NCI-H345 treated with DMSO at 0.1 percent for 48 hours (cell line): Measurements from ENCODE around the gene TJP1.
"Not testable (repeated sequence)": the region's sequence is repeated elsewhere in the genome, so short reads cannot be mapped to it uniquely, and the experiment has no call there.

Experiments
- DNase-seq: peaks from one replicate; lab custom pipeline; 2025; ENCODE audit not compliant: unreplicated experiment; lab: John Stamatoyannopoulos, UW

The TJP1 gene

DNA sequence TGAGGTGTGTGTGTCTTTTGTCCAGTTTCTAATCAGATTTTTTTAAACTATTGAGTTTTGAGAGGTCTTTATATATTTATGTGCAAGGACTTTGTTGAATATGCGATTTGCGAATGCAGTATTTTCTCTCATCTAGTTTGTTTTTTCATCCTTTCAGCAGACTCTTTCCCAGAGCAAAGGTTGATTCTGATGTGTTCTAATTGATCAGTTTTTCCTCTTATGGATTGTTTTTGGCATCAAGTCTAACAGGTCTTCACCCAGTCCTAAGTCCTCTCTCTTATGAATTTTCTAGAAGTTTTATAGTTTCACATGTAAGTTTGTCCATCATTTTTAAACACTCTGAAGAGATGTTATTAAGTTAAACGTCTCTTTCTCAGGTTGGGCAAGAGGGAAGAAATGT, 17.8 kb upstream of the TJP1 start:
- DNase-seq, result no peak

DNA sequence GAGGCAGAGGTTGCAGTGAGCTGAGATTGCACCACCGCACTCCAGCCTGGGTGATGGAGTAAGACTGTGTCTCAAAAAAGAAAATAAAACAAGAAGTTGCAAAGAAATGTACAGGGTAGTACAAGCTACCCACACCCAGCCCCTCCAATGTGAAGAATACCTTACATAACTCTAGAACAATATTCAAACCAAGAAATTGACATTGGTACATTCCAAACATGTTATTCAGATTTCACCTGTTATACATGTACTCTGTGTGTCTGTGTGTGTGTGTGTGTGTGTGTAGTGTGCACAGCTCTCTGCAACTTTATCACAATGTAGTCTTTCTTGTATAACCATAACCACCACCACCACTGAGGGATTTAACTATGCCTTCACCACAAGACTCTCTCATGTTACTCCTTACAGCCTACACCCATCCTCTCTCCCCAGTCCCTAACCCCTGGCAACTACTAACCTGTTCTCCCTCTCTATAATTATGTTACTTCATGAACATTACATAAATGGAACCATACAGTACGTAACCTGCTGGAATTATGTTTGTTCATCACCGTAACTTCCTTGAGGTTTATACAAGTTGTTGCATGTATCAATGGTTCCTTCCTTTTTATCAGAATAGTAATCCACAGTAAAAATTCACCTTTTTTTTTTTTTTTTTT, 16.2 kb upstream of the TJP1 start:
- DNase-seq, result no peak

DNA sequence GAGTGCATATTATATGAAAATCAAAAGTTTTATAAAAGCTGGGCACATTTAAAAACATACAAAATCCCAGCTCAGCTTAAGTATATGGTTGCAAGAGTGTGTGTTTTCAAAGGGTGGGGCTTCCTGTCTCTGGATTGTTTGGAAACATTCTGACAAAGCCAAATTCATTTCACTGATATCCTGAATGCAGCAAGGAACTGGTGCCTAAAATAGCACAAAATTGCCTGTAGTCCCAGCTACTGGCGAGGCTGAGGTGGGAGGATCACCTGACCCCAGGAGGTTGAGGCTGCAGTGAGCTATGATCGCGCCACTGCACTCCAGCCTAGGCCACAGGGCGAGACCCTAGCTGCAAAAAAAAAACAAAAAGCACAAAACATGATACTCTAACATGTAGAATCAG, 13.0 kb upstream of the TJP1 start:
- no peak for DNase-seq

DNA sequence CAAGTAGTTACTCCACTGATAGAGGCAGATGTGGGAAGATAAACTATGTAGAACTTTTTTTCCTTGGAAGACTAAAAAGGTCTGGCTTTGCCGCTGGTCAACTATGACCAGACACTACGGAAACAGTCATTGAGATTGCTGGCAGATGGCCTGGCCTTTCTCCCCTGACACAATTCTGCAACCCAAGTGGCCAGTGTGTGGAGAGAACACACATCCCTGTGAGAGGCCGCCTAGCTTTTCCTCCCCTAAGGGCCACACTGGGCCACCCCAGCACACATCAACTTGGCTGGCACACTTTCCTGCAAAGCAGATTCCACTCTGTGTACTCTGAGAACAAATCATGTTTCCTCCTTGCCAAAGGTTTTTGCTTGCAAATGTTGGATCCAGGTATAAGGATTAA, 10.4 kb upstream of the TJP1 start:
- DNase-seq, result no peak

DNA sequence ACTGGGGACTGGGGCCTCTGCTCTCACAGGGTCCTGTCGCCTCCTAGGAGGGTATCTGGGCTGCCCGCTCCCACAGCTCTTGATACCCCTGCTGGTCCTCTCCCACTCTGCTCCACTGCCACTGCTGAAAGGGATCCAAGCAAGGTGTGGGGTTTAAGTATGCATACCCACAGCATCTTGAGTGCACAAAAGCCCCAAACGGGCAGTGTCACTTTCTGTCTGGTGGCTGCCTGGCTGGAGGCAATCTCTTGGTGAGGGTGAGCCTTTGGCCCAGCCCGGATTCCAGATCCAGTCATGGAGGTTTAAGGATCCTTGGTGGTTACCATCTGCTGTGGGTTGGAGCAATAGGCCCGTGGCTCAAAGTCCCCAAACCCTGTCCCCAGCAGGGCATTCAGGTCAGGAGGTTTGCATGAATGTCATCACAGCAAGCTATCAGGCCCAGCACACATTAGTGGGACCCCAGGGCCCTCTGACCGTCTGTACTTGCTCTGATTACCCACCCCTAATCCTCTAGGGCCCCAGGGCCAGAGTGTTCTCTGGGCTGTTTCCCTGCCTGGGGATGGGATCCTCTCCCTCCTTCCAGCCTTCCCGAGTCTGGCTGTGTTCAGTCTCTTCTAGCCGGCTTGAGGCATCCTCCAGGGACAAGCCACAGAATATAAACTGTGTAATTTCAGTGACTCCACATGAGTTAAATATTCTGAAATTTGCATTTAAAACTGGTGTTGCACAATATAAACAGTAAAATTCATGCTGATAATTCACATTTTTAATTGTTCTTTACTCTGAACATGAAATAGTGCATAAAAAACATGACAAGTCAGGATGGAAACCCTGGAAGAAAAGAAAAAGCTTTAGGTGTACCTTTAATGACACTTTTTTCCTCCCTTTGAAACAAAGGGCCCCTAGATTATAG, 4.9 kb upstream of the TJP1 start:
- DNase-seq, result no peak

DNA sequence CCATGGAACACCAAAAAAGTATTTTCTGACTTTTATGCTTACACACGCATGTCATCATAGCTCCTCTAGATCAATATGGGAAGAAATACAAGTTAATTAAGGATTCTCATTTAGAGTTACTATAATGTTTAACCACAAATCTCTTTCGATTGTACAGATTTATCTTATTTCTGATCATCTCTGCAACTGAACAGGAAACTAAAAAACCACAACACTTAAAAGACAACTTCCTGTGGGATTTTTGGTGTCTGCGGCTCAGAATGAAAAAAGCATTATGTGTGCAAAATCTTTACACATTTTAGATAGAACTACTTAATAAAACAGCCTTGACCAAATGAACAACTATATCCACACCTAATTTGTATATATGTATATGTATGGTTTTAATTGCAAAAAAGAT, 3.0 kb upstream of the TJP1 start:
- no peak for DNase-seq

DNA sequence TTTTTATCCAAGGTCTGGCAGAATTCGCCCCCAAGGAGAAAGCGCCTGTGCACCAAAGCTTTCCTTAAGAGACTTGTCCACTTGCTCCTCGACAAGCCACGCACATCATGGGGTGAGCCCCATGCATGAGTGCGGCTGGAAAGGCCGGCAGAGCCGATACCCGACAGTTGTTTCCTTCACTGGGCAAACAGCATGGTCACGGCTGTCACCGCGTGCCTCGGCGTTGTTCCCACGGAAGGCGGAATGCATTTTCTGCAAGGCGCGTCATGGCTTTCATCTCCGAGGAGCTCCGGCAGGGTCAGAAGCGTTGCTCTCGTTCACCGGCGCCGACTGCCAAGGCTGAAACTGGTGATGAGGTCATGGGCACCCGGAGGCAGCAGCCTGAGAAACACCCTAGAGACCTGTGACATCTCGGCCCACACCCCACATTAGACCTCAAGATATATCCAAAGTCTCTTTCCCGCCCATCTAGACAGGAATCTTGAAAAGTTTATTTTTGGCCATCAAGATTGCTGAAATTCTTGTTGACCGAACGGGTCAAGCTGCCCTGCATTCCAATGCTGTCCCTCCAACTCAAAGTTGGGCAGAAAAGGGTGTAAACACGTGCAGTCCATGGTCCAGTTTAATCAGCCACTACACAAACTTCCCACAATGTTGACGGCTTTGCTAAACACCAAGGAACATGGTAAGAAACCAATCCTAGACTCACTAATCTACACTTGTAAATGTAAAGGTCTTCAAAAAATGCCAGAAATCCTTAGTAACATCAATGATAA, 604 bp upstream of the TJP1 start:
- no peak for DNase-seq

DNA sequence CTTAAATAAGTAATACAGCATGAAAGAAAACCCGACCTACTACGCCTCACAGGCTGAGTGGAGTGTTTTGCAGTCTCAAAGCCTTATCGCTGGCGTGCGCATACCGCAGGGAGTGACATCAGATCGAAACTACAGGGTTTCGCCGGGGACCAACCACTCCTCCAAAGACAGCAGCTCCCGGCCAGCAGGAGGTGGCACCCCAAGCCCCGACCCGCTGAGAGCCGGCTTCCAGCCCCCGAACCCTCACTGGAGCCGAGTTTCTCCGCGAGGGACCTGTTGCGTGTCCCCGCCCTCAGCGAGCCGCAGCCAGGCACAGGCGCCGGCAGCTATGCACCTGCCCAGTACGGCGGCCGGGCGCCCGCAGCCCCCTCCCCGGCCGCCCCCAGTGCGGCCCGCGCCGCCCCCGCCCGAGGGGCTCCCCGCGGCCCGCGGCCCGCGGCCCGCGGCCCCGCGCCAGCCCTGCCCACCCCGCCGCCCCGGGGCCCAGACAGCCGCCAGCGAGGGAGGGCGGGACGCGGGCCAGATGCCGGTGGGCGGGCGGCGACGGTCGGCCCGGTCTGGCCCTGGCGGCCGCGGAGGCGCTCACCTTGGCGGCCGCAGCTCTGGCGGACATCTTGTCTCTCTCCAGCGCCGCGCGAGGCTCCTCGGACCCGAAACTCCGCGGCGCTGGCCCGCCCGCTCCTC, 710 bp downstream of the TJP1 start:
- no peak for DNase-seq

DNA sequence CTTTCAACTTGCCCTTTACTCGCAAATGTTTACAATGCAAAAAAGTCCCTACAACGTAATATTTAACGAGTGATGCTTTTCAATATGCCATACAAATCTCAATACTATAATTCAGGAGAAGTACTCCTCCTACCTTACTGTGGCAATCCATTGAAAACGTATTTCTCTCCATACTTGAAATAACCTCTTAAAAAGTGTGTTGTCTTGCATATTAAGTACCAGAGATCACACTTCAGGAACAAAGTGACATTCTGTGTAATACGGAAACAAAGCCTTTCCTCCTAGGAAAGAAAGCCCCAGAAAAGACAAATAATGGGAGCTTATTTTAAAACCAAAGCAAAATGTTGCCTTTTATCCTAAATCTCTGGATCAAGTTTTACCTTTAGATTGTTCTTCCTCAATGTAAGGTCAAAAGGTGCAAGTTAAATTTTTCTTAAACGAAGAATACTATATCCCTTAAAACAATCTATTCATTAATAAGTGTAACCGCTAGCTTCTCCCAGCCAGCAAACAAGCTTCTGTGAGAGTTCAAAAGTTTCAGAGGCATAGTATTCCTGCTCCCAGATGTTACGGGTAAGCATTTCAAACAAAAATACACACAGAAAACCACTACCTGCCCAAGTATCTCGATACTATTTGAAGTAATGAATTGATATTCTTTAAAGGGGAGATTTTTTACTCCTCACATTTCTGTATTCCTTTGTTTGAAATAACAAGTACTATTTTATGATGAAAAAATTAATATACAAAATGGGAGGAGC, 1.7 kb downstream of the TJP1 start:
- DNase-seq, result no peak

DNA sequence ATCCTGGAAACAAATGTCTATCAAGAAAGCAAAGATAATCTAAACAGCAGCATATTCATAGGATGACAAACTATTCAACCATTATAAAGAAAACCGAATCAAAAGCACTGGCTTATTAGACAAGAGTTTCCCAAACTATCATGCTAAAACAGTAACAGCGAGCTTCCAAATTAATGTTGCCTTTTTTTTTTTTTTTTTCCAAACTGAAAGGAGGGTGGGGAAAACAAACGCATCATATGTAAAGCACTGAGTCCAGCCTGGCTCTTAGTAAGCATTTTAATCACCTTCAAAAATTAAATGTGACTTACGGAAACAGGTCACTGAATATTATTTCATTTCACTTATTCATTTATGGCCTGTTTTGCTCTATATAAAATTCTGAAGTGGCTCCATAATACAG, 2.3 kb downstream of the TJP1 start:
- no peak for DNase-seq

DNA sequence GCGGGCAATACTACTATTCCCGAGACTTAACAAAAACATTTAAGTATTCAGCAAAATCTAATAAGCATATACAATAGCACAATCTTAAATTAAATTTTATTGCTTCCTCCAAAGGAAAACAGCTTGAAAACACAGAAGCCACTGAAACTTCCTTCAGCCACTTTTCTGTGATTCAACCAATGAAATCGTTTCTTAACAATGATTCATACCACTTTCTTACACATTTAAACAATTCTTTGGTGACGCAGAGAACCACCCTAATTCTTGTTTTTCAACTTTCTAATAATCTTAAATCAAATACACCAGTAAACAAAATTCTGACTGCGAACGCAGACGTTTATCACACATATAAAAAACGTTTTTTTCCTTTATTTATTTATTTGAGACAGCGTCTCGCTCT, 4.1 kb downstream of the TJP1 start:
- no peak for DNase-seq

DNA sequence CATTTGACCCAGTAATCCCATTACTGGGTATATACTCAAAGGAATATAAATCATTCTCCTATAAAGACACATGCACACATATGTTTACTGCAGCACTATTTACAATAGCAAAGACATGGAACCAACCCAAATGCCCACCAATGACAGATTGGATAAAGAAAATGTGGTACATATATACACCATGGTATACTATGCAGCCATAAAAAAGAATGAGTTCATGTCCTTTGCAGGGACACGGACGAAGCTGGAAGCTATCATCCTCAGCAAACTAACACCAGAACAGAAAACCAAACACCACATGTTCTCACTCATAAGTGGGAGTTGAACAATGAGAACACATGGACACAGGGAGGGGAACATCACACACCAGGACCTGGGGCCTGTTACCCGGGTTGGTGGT, 4.8 kb downstream of the TJP1 start:
- DNase-seq, result not testable (repeated sequence)

DNA sequence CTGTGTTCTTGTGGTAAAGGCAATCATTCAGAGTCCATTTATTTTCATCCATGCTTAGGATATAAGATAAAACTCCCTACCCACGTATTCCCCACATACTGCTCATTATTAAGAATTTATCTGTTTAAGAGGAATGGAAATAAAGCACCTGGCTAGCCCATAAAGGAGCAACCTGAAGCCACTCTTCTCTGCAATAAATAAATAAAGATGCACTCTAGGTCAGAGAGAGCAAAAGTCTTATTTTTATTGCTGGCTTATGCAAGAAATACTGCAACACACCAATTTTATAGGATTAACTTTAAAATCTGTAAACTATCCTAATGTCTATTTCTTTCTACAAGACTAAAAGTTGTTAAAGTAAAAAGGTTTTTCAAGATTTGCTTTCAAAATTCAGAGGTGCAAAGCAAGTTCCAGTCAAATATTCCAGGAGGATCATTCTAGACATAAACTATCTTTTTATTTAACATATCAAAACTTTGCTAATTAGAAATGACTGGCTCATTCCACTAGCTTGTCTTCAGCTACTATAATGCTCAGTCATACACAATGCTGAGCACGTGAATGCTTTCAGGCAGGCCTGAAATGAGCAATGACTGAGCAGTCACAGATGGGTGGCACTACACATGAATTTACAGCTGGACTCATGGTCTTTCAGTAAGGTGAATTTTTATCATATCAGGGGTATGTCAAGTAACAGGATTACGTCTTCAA, 7.1 kb downstream of the TJP1 start:
- no peak for DNase-seq

DNA sequence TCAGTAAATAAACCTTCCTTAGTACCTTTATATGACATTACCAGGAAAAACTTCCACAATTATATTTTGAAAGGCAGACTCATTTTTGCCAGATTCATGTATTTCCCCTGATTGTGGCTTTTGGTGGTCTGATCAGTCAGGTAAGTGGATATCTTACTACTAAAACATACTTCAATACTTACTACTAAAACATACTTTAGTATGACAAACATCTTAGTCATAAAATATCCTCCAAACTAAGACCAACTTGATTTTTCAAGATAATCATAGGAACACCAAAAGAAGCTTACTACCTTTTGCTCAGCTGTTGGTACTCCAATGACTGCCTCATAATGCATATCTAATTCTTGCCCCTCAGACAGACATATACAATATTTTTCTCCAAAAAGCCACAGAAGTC, 9.3 kb downstream of the TJP1 start:
- no peak for DNase-seq

DNA sequence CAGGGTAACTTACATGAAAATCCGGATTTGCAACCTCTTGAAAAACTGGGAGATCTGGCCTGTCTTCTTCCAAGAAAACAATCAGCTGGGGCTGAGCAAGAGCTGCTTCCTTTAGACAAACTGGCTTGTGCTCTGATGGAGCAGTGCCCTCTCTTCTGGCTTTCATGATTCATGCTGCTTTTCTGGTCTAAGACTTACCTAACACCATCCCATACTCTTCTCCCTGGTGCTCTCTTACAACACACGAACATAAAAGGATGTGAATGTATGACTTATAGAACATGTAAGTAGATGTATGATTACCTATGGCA, 9.9 kb downstream of the TJP1 start:
- no peak for DNase-seq

DNA sequence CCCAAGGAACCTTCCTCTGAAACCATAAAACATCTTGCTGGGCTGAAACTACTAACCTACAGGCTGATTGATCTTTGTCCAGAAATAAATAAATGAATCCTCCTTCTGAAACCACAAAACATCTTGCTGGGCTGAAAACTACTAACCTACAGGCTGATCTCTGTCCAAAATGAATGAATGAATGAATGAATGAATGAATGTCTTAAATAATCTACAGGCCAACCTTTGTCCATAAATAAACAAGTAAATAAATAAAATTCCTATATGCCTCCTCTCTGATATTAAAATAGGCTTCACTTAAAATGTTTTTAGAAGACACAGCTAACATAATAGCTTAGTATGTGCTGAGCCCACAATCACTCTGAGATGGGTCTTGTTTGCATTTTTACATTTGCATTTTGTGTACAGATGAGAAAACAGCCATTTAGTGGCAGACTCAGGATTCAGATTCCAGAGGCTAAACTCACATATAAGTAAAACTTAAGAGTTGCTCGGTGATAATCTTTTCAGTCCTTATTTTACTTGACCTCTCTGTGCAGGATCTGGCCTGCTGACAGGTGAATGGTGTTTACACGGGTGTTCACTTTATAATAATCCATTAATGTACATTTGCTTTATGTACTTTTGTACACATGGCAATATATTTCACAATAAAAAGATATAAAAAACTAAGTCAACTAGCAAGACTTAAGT, 10.4 kb downstream of the TJP1 start:
- no peak for DNase-seq

DNA sequence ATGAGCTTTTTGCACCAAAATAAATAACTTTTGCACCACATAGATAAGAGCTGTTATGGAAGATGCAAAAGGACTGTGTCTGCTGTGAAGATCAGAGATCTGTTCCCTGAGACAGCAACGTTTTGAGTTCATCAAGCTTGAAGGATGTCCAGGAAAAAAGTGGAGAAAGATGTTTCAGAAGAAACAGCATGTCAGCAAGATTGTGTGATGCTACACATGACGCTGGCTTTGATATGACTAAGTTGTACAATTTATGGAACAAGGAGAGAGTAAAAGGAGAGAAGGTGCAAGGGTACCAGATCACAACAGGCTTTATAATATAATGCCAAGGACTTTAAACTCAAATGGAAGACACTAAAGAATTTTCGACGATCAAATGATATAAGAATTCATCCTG, 16.6 kb downstream of the TJP1 start:
- no peak for DNase-seq

DNA sequence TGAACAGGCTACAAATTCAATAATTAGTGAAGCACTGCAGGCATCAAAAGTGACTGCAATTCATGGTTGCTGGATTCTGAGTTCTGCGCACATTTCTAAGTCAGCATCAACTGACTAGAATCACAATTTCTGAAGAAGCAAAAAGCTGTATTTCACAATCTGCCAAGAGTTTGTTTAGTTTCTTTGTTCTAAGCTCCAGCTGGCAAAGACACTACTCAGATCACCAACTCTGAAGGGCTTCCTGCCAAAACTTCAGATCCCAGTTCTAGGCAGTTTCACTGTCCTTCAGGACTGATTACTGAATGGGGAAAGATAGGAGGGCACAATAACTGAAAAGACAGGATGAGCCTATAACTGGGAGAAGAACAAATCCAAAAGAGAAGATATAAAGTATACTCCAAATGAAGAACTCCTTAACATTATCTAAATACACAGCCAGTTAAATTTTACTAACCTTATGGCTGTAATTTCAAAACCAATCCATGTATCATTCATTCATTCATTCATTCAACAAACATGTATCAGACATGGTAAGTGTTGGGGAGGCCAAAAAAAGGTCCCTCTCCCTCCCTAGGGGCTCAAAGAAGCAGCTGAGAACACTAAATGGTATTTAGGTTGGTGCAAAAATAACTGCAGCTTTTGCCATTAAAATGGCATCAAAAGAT, 17.1 kb downstream of the TJP1 start:
- no peak for DNase-seq

DNA sequence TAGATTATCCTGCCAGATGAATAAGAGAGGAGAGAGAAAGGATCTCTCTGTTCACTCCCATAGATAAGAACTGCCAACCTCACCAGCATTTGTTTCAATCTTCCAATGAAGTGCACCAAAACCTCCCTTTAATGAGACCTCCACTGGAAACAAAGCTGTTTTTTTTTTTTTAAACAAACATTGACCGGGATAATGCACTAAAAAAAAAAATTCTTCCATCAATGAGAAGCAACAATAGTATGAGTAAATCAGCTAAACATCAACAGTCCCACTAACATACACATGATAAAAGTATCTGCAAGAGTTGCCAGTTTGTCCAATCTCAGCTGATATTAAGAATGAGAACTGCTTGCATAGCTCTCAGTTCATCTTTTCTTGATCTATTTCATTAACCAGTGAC, 19.9 kb downstream of the TJP1 start:
- DNase-seq, result no peak
